Adrenal gland (tissue), 5 donors: Measurements from ENCODE around the gene TNFAIP3.

Source experiments
- CTCF ChIP-seq, 6 experiments: fragments of 450-650 bp in 4 of 6; fragments of 200-600 bp in 2 of 6; sonication (generic) in 1 of 6; IDR thresholded peaks; 1 replicate in 5 of 6; 2 replicates in 1 of 6; pipeline versions ENCODE4 v1.5.1 to v1.8.0; 2016 to 2021; ENCODE audit warnings: antibody characterized with exemption in 6 of 6, mild to moderate bottlenecking in 2 of 6, moderate library complexity in 1 of 6
- POLR2A ChIP-seq, 2 donors: fragments of 450-650 bp; IDR thresholded peaks; one replicate each; pipeline ENCODE4 v1.6.1; 2017; ENCODE audit warnings: antibody characterized with exemption in 2 of 2, mild to moderate bottlenecking in 2 of 2, moderate library complexity in 1 of 2
- donor health status: DM: no; HTN: no; CAD: no.

GRCh38 chr6:137866200-137866913, 702 bp upstream of the TNFAIP3 start:
- TF ChIP-seq CTCF (IDR thresholded peaks at IDR 0.05), result no peak
- no peak for TF ChIP-seq POLR2A (IDR thresholded peaks at IDR 0.05)
